Measurements from ENCODE around the gene OXTR.
"Not testable (repeated sequence)": the region's sequence is repeated elsewhere in the genome, so short reads cannot be mapped to it uniquely, and the experiment has no call there.

OXTR gene

GRCh38 chr3:8722808-8723207 is 46.6 kb downstream of the OXTR start:
- Histone ChIP-seq H4K91ac (ENCODE audit: low read length) (no peak overlapping the region), H3K4me2 (ENCODE audit: low read length, poor library complexity, severe bottlenecking) (no peak overlapping the region), H3K9ac (ENCODE audit: low read length) (no peak overlapping the region), H2BK120ac (ENCODE audit: low read depth, low read length) (no peak overlapping the region), H2BK12ac (ENCODE audit: low read length in 2 of 2) (no peak overlapping the region), H3K9me3 (ENCODE audit: control insufficient read depth, low read length) (peaks cover 6% of the 10 kb centered on the region), H2AFZ (ENCODE audit: low read depth, low read length) (no peak overlapping the region), H3K4ac (ENCODE audit: low read depth in 1 of 2, low read length in 2 of 2) (no peak overlapping the region), H3K27me3 (ENCODE audit: control insufficient read depth in 1 of 2, insufficient read depth in 1 of 2, low read length in 2 of 2) (peaks cover 0 to 9% of the 10 kb centered on the region in 2 experiments), H3K18ac (ENCODE audit: low read depth in 1 of 2, low read length in 2 of 2) (no peak overlapping the region), H3K4me1 (ENCODE audit: control insufficient read depth, insufficient read depth, low read depth, low read length) (no peaks in the 10 kb centered on the region), H3K4me3 (ENCODE audit: insufficient read depth in 1 of 2, low read depth in 1 of 2, low read length in 2 of 2) (no peak overlapping the region), H3K23ac (ENCODE audit: low read length in 2 of 2) (no peak overlapping the region), H2BK5ac (ENCODE audit: low read depth, low read length, poor library complexity, severe bottlenecking) (no peak overlapping the region), H3K79me1 (replicated peaks; ENCODE audit: low read length, poor library complexity, severe bottlenecking) (no peaks in the 10 kb centered on the region), H2BK15ac (ENCODE audit: low read depth, poor library complexity, severe bottlenecking) (no peak overlapping the region), H4K8ac (ENCODE audit: low read length) (no peak overlapping the region), H3K36me3 (ENCODE audit: control insufficient read depth in 1 of 2, insufficient read depth in 2 of 2, low read depth in 1 of 2, low read length in 2 of 2) (no peaks in the 10 kb centered on the region), H3K14ac (ENCODE audit: low read length in 2 of 2) (no peak overlapping the region), H3K27ac (ENCODE audit: low read length, poor library complexity, severe bottlenecking) (no peak overlapping the region), H2AK5ac (ENCODE audit: low read length, severe bottlenecking) (no peak overlapping the region)
- 79% methylated on average over 4 of the region's 5 CpGs for WGBS
- DNase-seq: no peak

GRCh38 chr3:8715757-8716156 is 53.7 kb downstream of the OXTR start:
- H3K14ac ChIP-seq (ENCODE audit: low read length in 2 of 2); H2BK120ac ChIP-seq (ENCODE audit: low read depth, low read length); H2BK5ac ChIP-seq (ENCODE audit: low read depth, low read length, poor library complexity, severe bottlenecking); H3K79me1 ChIP-seq (replicated peaks; ENCODE audit: low read length, poor library complexity, severe bottlenecking); H2BK15ac ChIP-seq (ENCODE audit: low read depth, poor library complexity, severe bottlenecking); H3K27ac ChIP-seq (ENCODE audit: low read length, poor library complexity, severe bottlenecking); H3K36me3 ChIP-seq (ENCODE audit: control insufficient read depth in 1 of 2, insufficient read depth in 2 of 2, low read depth in 1 of 2, low read length in 2 of 2); H3K4me3 ChIP-seq (ENCODE audit: insufficient read depth in 1 of 2, low read depth in 1 of 2, low read length in 2 of 2); H3K4ac ChIP-seq (ENCODE audit: low read depth in 1 of 2, low read length in 2 of 2); DNase-seq; H3K23ac ChIP-seq (ENCODE audit: low read length in 2 of 2); H3K18ac ChIP-seq (ENCODE audit: low read depth in 1 of 2, low read length in 2 of 2); H4K8ac ChIP-seq (ENCODE audit: low read length); H4K91ac ChIP-seq (ENCODE audit: low read length); H2BK12ac ChIP-seq (ENCODE audit: low read length in 2 of 2); H3K9me3 ChIP-seq (ENCODE audit: control insufficient read depth, low read length); H3K4me1 ChIP-seq (ENCODE audit: control insufficient read depth, insufficient read depth, low read depth, low read length); H3K4me2 ChIP-seq (ENCODE audit: low read length, poor library complexity, severe bottlenecking); H2AFZ ChIP-seq (ENCODE audit: low read depth, low read length); H2AK5ac ChIP-seq (ENCODE audit: low read length, severe bottlenecking); H3K9ac ChIP-seq (ENCODE audit: low read length): not testable (repeated sequence)
- 90% methylated on average over 11 of the region's 12 CpGs for WGBS
- H3K27me3 ChIP-seq (ENCODE audit: control insufficient read depth in 1 of 2, insufficient read depth in 1 of 2, low read length in 2 of 2): peaks cover 0 to 21% of the 10 kb centered on the region in 2 experiments

DNA sequence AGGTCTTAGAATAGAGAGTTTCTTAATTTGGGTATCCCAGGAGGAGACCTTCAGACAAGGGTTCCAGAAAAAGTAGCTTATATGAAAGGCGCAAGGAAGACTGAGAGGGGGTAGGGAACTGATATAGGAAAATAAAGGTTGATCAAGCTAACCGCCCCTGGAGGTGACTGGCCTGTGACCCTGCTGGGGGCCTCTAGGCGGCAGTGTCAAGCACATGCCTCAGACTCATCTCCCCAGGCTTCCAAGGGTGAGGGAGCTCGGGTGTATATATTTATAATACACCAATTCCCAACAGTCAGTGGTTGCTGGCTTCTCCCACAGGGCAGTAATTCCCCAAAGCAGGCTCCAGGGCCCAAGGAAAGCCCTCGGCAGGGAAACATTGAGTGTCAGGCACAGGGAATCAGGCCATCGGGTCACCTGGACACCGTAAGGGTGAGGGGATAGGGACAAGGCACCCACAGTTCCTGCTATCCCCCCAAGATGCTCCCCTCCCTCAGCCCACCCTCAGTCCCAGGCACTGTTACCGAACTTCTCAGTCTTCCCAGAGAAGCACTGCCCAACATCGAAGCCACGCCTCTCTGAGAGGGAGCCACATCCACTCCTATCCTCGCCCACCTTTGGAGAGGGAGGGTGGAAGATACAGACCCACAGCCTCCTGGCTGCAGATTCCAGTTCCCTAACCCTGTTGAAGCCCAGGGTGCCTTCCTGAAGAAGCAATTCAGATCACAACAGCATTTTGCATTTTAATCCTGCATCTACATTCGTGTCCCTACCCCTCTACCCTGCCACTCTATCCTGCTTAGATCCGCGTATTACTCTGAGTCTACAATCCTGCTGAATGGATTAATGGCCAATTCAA is 55.3 kb downstream of the OXTR start:
- no peak overlapping the region for H2BK120ac ChIP-seq (ENCODE audit: low read depth, low read length)
- H3K14ac ChIP-seq (ENCODE audit: low read length in 2 of 2): no peak overlapping the region
- no peak overlapping the region for H2BK12ac ChIP-seq (ENCODE audit: low read length in 2 of 2)
- no peak overlapping the region for H3K23ac ChIP-seq (ENCODE audit: low read length in 2 of 2)
- H3K4me2 ChIP-seq (ENCODE audit: low read length, poor library complexity, severe bottlenecking): no peak overlapping the region
- no peaks in the 10 kb centered on the region for H3K79me1 ChIP-seq (replicated peaks; ENCODE audit: low read length, poor library complexity, severe bottlenecking)
- H3K36me3 ChIP-seq (ENCODE audit: control insufficient read depth in 1 of 2, insufficient read depth in 2 of 2, low read depth in 1 of 2, low read length in 2 of 2): no peaks in the 10 kb centered on the region
- no peak overlapping the region for H4K8ac ChIP-seq (ENCODE audit: low read length)
- DNase-seq: no peak
- H4K91ac ChIP-seq (ENCODE audit: low read length): no peak overlapping the region
- H3K9me3 ChIP-seq (ENCODE audit: control insufficient read depth, low read length): no peaks in the 10 kb centered on the region
- no peak overlapping the region for H3K4ac ChIP-seq (ENCODE audit: low read depth in 1 of 2, low read length in 2 of 2)
- H3K4me3 ChIP-seq (ENCODE audit: insufficient read depth in 1 of 2, low read depth in 1 of 2, low read length in 2 of 2): no peak overlapping the region
- H3K27me3 ChIP-seq (ENCODE audit: control insufficient read depth in 1 of 2, insufficient read depth in 1 of 2, low read length in 2 of 2): peaks cover 0 to 29% of the 10 kb centered on the region in 2 experiments
- H3K18ac ChIP-seq (ENCODE audit: low read depth in 1 of 2, low read length in 2 of 2): no peak overlapping the region
- no peak overlapping the region for H2AFZ ChIP-seq (ENCODE audit: low read depth, low read length)
- H2BK5ac ChIP-seq (ENCODE audit: low read depth, low read length, poor library complexity, severe bottlenecking): no peak overlapping the region
- no peak overlapping the region for H3K9ac ChIP-seq (ENCODE audit: low read length)
- H3K27ac ChIP-seq (ENCODE audit: low read length, poor library complexity, severe bottlenecking): no peak overlapping the region
- 90% methylated on average over 11 of the region's 14 CpGs for WGBS
- no peak overlapping the region for H2BK15ac ChIP-seq (ENCODE audit: low read depth, poor library complexity, severe bottlenecking)
- H3K4me1 ChIP-seq (ENCODE audit: control insufficient read depth, insufficient read depth, low read depth, low read length): no peaks in the 10 kb centered on the region
- H2AK5ac ChIP-seq (ENCODE audit: low read length, severe bottlenecking): no peak overlapping the region

GRCh38 chr3:8712908-8713255 is 56.5 kb downstream of the OXTR start:
- Histone ChIP-seq H3K27ac (ENCODE audit: low read length, poor library complexity, severe bottlenecking) (no peak overlapping the region), H3K27me3 (ENCODE audit: control insufficient read depth in 1 of 2, insufficient read depth in 1 of 2, low read length in 2 of 2) (peaks cover 0 to 34% of the 10 kb centered on the region in 2 experiments), H3K23ac (ENCODE audit: low read length in 2 of 2) (no peak overlapping the region), H3K14ac (ENCODE audit: low read length in 2 of 2) (no peak overlapping the region), H3K9me3 (ENCODE audit: control insufficient read depth, low read length) (peaks cover 4% of the 10 kb centered on the region), H3K36me3 (ENCODE audit: control insufficient read depth in 1 of 2, insufficient read depth in 2 of 2, low read depth in 1 of 2, low read length in 2 of 2) (no peaks in the 10 kb centered on the region), H2BK12ac (ENCODE audit: low read length in 2 of 2) (no peak overlapping the region), H4K91ac (ENCODE audit: low read length) (no peak overlapping the region), H2BK120ac (ENCODE audit: low read depth, low read length) (no peak overlapping the region), H3K9ac (ENCODE audit: low read length) (no peak overlapping the region), H2AK5ac (ENCODE audit: low read length, severe bottlenecking) (no peak overlapping the region), H3K4me1 (ENCODE audit: control insufficient read depth, insufficient read depth, low read depth, low read length) (no peaks in the 10 kb centered on the region), H2BK15ac (ENCODE audit: low read depth, poor library complexity, severe bottlenecking) (no peak overlapping the region), H3K4ac (ENCODE audit: low read depth in 1 of 2, low read length in 2 of 2) (no peak overlapping the region), H3K4me3 (ENCODE audit: insufficient read depth in 1 of 2, low read depth in 1 of 2, low read length in 2 of 2) (no peak overlapping the region), H3K4me2 (ENCODE audit: low read length, poor library complexity, severe bottlenecking) (no peak overlapping the region), H2AFZ (ENCODE audit: low read depth, low read length) (no peak overlapping the region), H3K18ac (ENCODE audit: low read depth in 1 of 2, low read length in 2 of 2) (no peak overlapping the region), H2BK5ac (ENCODE audit: low read depth, low read length, poor library complexity, severe bottlenecking) (no peak overlapping the region), H3K79me1 (replicated peaks; ENCODE audit: low read length, poor library complexity, severe bottlenecking) (no peaks in the 10 kb centered on the region), H4K8ac (ENCODE audit: low read length) (no peak overlapping the region)
- no peak for DNase-seq
- 98% methylated on average over 2 of the region's 2 CpGs for WGBS
